HG03139 (cell line): Measurements from ENCODE around the gene AJUBA.
"Not testable (repeated sequence)": the region's sequence is repeated elsewhere in the genome, so short reads cannot be mapped to it uniquely, and the experiment has no call there.

ENCODE experiments used
- ATAC-seq: cut with Tn5 transposase; IDR thresholded peaks from one replicate; pipeline ENCODE4 v1.9.1; 2021; ENCODE audit not compliant: unreplicated experiment

The AJUBA gene

DNA sequence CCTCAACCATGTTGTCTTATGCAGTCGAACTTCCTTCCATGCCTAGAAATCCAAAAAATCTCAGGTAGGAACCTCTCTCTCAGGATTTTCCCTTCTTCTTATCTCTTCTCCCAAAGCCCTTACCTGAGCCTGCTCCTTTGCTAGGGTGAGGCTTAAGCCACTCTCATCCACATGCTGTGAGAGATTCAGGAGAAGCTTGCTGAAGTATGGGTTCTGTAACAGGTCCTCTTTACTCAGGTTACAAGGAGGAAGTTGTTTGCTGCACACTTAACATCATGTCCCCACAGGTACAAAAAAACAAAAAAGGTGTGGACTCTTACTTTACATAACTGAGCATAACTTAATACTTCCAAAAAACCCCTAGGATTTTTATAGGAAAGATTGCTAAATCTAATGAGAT is 29.9 kb downstream of the AJUBA start:
- no peak for ATAC-seq

DNA sequence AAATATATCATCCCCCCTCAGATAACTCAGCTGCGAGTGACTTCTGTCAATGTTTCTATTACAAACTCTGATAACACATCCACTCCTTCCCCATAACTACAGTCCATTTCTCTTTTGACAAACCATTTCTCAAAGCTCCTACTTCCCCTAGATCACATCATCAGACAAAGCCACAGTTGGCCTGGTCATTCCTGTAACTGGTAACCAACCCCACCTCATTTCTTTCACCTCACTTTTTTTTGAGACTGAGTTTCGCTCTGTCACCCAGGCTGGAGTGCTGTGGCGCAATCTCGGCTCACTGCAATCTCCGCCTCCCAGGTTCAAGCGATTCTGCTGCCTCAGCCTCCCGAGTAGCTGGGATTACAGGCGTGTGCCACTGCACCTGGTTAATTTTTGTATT is 30.6 kb downstream of the AJUBA start:
- ATAC-seq: not testable (repeated sequence)

DNA sequence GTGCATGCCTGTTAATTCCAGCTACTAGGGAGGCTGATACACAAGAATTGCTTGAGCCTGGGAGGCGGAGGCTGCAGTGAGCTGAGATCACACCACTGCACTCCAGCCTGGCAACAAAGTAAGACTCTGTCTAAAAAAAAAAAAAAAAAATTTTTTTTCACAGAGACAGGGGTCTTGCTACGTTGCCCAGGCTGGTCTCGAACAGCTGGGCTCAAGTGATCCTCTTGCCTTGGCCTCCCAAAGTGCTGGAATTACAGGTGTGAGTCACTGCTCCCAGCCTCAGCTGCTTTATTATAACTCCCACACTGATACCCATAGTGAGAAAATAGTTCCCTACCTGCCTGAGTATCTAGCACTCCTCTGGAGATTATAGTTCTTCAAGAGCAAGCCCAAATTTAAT is 36.7 kb downstream of the AJUBA start:
- no peak for ATAC-seq

DNA sequence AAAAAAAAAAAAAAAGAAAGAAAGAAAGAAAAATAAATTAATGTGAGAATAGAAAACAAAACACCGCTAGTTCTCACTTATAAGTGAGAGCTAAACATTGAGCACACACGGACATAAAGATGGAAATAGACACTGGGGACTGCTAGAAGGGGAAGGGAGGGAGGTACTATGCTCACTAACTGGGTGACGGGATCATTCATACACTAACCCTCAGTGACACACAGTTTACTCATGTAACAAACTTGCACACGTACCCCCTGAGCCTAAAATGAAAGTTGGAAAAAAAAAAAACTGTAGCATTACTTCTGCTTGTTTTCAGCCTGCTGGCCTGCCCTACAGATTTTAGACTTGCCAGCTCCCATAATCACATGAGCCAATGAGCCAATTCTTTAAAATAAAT is 42.7 kb downstream of the AJUBA start:
- ATAC-seq: no peak

DNA sequence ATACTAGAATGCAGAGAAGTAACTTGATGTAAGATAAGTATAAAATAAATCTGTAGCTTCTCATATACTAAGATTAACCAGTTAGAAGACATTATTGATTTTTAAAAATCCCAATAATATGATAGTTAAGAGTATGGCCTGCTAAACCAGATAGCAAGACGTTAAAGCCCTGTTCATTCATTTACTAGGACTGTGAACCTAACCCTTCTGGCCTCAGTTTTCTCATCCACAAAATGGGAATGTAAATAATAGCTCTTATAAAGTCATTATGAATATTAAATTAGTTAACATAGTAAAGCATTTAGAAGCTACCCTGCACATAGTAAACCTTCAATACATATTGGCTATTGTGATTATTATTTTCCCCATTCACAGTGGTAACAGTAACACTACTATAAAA is 47.2 kb downstream of the AJUBA start:
- no peak for ATAC-seq

DNA sequence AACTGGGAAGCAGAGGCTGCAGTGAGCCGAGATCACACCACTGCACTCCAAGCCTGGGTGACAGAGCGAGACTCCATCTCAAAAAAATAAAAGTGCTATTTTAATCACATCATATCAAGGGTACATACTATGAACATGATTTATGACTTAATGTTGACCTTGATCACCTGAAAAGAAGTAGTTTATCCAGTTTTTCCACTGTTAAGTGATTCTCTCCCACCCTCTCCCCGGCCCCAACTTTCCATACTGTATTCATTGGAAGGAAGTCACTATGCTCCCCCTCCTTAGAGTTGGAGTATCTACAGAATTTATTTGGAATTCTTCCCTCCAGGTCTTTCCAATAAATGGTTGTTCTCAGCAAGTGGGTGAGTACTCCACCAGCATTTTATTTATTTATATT is 50.2 kb downstream of the AJUBA start:
- no peak for ATAC-seq

DNA sequence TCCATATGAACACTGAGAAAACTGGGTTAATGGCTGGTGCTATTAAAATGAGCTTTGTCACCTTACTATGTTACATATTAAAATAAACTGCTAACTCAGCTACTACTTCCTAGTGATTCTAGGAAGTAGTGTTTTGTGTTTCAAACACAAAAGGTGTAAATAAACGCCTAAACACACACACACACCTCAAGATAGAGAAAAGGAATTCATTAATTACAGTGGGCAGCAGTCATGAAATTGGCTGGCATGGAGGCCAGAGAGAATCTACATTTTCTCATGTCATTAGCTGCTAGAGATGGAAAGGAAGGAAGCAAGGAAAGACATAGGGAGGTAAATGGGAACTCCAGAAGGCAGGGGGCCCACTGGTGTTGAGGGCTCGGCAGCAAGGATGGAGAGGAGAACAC is 52.4 kb downstream of the AJUBA start:
- no peak for ATAC-seq

DNA sequence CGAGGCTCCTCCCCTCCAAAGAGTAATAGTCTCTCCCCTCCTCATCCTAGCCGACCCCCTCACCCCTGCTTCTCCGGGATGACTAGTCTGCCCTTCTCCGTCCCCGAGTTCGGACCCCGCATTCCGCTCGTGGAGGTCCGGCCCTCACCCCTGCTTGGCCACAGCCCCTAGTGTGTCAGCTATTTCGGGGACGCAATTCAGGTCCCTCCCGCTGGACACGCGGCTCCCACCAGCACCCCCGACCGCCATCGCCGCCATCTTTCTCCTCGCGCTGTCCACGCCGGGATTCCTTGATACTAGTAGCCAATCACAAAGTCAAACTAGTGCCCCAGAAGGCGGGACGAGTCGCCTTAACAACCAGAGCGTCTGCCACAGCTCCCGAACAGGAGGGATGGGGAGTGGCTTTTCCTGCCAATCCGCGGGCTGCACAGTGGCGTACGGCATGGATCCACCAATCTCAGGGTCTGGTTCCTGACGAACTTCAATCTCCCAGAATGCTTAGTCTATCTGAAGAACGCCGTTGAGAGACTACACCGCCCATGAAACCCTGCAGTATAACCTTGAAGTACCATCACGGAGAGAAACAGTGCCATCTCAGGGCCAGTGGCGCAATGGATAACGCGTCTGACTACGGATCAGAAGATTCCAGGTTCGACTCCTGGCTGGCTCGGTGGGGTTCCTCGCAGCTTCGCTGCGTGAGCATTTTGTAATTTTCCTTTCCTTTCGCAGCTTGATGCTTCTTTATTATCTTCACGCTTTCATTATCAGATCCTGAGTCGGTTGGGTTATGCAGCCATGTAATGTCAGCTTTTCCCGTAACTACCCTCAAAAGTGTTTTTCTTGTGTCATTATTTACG is 53.0 kb downstream of the AJUBA start, which contains the start of gene PRMT5:
Gene PRMT5 (minus strand): TSS at position 273 of the 857 bp plus-strand sequence. CDS start 15 bp downstream, at position 258.
- ATAC-seq: peak; percentile 94

DNA sequence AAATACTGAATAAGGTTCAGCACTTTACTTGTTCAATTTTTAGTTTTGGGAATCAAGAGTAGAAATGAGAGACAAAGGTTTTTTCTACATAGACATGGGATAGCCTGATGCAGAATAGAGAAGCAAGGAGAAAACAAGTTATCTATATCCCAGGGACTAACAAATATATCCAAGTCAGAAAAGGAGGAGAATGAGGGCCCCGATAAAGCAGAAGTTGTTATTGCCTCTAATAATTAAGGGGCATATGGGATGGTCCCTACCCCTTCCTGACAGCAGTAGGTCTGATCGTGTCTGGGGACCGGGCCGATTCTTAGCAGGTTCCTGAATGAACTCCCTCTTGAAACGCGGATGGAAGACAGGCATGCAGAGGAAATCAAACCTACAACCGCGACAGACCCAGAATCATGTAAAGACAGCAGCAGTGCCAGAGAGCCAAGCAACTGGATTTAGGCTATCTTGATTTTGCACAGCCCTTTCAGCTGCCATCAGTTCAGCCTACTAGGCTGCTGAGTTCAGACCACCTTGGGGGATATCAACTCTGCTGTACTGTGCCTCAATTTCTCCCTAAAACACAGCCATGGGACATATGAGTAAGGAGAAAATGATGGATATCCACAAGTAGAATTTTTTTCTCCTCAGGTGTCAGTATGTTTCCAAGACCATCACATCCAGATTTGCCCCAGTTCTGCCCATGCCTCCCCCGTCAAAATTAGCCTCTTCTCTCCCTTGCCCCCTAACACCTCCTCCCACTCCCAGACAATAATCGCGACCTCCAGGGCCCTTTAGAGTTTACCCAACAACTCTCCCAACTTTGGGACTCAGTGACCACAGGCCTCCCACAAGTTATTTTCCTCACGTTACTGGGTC is 53.9 kb downstream of the AJUBA start:
- no peak for ATAC-seq

DNA sequence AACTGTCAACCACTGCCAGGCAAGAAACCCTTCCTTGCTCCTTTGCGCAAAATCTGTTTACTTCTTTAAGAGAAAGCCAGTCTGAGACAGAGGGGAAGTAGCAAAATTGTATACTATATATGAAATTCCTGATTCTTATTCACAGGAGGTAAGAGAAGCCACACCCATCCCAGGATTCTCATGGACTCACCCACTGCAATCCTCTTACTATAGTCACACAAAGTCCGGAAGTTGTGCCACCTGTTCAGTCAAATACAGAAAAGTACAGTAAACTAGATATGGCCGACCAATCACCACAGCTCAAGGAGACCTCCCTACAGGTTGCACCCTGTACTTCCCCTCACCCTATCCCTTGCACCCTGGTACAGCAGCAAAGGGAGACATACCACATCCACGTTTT is 56.0 kb downstream of the AJUBA start:
- ATAC-seq: no peak

DNA sequence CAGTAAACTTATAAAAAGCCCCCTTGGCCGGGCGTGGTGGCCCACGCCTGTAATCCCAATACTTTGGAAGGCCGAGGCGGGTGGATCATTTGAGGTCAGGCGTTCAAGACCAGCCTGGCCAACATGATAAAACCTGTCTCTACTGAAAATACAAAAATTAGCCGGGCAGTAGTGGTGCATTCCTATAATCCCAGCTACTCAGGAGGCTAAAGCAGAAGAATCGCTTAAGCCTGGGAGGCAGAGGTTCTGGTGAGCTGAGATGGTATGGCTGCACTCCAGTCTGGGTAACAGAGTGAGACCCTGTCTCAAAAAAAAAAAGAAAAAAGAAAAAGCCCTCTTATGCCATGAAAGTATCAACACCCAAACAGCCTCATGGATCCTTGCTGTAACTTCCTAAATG is 56.8 kb downstream of the AJUBA start:
- no peak for ATAC-seq

DNA sequence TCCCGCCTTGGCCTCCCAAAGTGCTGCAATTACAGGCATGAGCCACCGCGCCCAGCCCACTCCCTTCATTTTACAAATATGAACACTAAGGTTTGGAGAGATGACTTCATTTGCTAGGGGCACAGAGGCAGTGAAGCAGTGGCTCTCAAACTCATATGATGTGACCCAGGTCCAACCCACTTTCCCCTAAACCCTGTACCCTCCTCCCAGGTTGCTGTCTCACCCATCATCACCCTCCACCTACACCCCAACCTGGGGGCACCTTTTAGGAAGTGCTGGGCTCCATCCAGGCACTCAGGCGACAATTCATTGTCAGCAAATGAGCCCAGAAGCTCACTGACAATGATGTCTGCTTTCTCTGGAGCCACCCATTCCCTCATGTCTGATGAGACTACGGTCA is 58.6 kb downstream of the AJUBA start:
- ATAC-seq: no peak

DNA sequence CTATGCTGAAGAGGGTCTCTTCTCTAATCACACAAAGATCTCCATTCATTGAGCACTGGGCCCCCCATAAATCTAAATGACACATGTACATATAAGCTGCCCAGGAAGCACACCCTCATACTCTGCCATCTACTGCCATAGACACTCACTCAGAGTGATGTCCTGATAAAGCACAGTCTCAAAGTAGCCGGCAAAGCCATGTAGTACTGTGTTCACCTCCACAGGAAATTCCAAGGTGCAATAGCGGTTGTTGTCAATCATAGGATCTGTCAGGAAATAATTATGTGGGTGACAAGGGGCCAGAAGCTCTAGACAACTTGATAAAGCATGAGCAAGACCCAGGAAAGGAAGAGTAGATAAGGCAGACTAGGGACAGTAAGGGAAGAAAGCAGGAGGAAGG is 60.1 kb downstream of the AJUBA start:
- ATAC-seq: no peak
